Measurements from ENCODE around the gene MIGA2. TPM values are rescaled to one million over a fixed set of nuclear protein-coding genes. Genes with fewer than 3 reads are reported as not detected.

MIGA2 gene
- total and polyA plus RNA-seq, 2 of the 8 experiments (the other 6 are each of a cell fraction or from before 2014, with no cell fraction given), result 24.6 to 39.0 TPM

DNA sequence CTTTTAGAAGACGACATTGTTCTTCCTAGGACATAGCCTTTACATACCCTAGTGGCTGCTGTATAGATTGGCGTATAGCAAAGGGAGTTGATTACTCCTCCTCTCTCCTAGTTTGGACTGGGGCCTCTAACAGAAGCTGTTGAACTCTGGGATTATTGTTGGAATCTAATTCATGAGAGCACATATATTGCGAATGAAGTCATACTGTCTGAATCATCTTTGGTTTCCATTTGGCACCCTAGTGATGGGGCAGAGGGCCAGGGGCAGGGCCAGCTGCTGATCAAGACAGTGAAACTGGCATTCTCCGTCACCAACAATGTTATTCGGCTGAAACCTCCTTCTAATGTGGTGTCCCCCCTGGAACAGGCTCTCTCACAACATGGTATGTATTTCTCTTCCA is 48.6 kb upstream of the MIGA2 start:
- H3K79me2 ChIP-seq (ENCODE audit: control insufficient read depth in 1 of 2, insufficient read depth in 2 of 2, low read length in 2 of 2), result no peaks in the 10 kb centered on the region
- H3K79me1 ChIP-seq (ENCODE audit: low read depth, low read length), result no peaks in the 10 kb centered on the region
- no peak overlapping the region for H2BK120ac ChIP-seq (replicated peaks; ENCODE audit: low read depth, low read length)
- peaks cover 19 to 71% (median 63%) of the 10 kb centered on the region in 4 experiments for H3K36me3 ChIP-seq (ENCODE audit: control insufficient read depth in 2 of 4, insufficient read depth in 4 of 4, low read length in 3 of 4)
- DNase-seq (ENCODE audit: low read depth in 1 of 2, low spot score in 2 of 2), result no peak
- H3K27ac ChIP-seq (ENCODE audit: low read depth, low read length), result no peak overlapping the region
- H3K18ac ChIP-seq (ENCODE audit: extremely low read depth, low read length), result no peak overlapping the region
- H2BK12ac ChIP-seq (ENCODE audit: low read depth, low read length), result no peak overlapping the region
- H2AFZ ChIP-seq (ENCODE audit: low read length), result no peak overlapping the region
- no peak overlapping the region for H2BK20ac ChIP-seq (ENCODE audit: low read length)
- ChIA-PET POLR2A (ENCODE audit: partially characterized antibody) (interaction anchor here (0.9 to 1.6 kb wide), 5 partner anchors 10 to 31 kb away, joined by 3 to 4 read pairs (median 3); no protein-coding TSS in a partner anchor), CTCF (ENCODE audit: partially characterized antibody) (interaction anchor here (1.3 to 3.0 kb wide), 2 partner anchors 19 to 26 kb away, joined by 3 to 9 read pairs; no protein-coding TSS in a partner anchor)
- H3K23ac ChIP-seq (ENCODE audit: insufficient read length), result no peak overlapping the region
- H2AK5ac ChIP-seq (ENCODE audit: low read depth, low read length), result no peak overlapping the region
- no peaks in the 10 kb centered on the region for H3K23me2 ChIP-seq (ENCODE audit: low read depth, low read length)
- WGBS, 2 experiments (ENCODE audit: extremely low coverage in 1 of 2, insufficient coverage in 1 of 2, insufficient read length in 1 of 2, insufficient replicate concordance in 2 of 2, low coverage in 1 of 2, low lambda C conversion rate in 2 of 2, missing lambda C conversion rate in 1 of 2), result 93% methylated on average over 5 of the region's 5 CpGs; no CpG with 5 or more reads in 1 of the 2 experiments
- no peaks in the 10 kb centered on the region for H3K27me3 ChIP-seq (replicated peaks in 1 of 4; ENCODE audit: control insufficient read depth in 3 of 4, extremely low read depth in 1 of 4, insufficient read depth in 3 of 4, low read length in 3 of 4)
- FAIRE-seq, result no peak
- no peak overlapping the region for H4K91ac ChIP-seq (replicated peaks; ENCODE audit: insufficient read length, low read length)
- no peak overlapping the region for H3K4me3 ChIP-seq (ENCODE audit: extremely low read depth in 1 of 4, insufficient read depth in 2 of 4, low read depth in 3 of 4, low read length in 4 of 4)
- H4K5ac ChIP-seq (ENCODE audit: insufficient read length, low read depth, low read length), result no peak overlapping the region
- no peak overlapping the region for H4K8ac ChIP-seq (ENCODE audit: extremely low read depth, insufficient read depth, low read length)
- H2BK5ac ChIP-seq (ENCODE audit: low read depth, low read length), result no peak overlapping the region
- H2BK15ac ChIP-seq (ENCODE audit: low read length), result no peak overlapping the region
- TF ChIP-seq POU5F1 (IDR thresholded peaks at IDR 0.05; ENCODE audit: low read depth, low read length) (no peak), RNF2 (IDR thresholded peaks at IDR 0.05; ENCODE audit: borderline replicate concordance, low read depth, low read length, missing control alignments, poor library complexity, severe bottlenecking) (no peak), CBX8 (IDR thresholded peaks at IDR 0.05; ENCODE audit: borderline replicate concordance, low read depth, low read length) (no peak), HDAC6 (IDR thresholded peaks at IDR 0.05; ENCODE audit: low read depth, low read length) (no peak), EGR1 (IDR thresholded peaks at IDR 0.05; ENCODE audit: borderline replicate concordance, low read depth, low read length) (no peak)
- no peak overlapping the region for H3K4ac ChIP-seq (replicated peaks; ENCODE audit: insufficient read length, low read depth, low read length)
- no peak overlapping the region for H3K14ac ChIP-seq (ENCODE audit: insufficient read length)
- no peak overlapping the region for H3K9ac ChIP-seq (replicated peaks in 1 of 4; ENCODE audit: extremely low read depth in 1 of 4, low read depth in 3 of 4, low read length in 3 of 4)
- no peak overlapping the region for H3K4me2 ChIP-seq (ENCODE audit: insufficient read depth in 1 of 2, low read depth in 2 of 2, low read length in 2 of 2)
- peaks cover 0 to 1% of the 10 kb centered on the region in 2 experiments for H4K20me1 ChIP-seq (replicated peaks in 1 of 2; ENCODE audit: control insufficient read depth in 1 of 2, insufficient read depth in 2 of 2, low read length in 2 of 2)
- no peaks in the 10 kb centered on the region for H3K4me1 ChIP-seq (replicated peaks in 1 of 4; ENCODE audit: control insufficient read depth in 3 of 4, insufficient read depth in 4 of 4, low read length in 3 of 4)
- H3K9me3 ChIP-seq (ENCODE audit: insufficient read depth in 2 of 2, low read depth in 1 of 2, low read length in 1 of 2), result no peaks in the 10 kb centered on the region
- H3K56ac ChIP-seq (replicated peaks; ENCODE audit: insufficient read length, low read depth, low read length), result no peak overlapping the region

Data from H1 (cell line).